Measurements from ENCODE around the gene PCDHGB7.
"Not testable (repeated sequence)": the region's sequence is repeated elsewhere in the genome, so short reads cannot be mapped to it uniquely, and the experiment has no call there.

The PCDHGB7 gene

GRCh38 chr5:141417494-141418172 lies at the start of gene PCDHGB7:
PCDHGB7 (plus strand) TSS chr5:141417677; CDS start chr5:141417860, 183 bp downstream.
- peak; percentile 40 for DNase-seq

- DNase-seq = peak; percentile 48
These were observed 47.3 kb upstream of the PCDHGB7 start, which contains the start of gene PCDHGB3 for GRCh38 chr5:141369994-141370848. PCDHGB3 (plus strand) TSS chr5:141370242; CDS start chr5:141370395, 153 bp downstream.

GRCh38 chr5:141371572-141372475 lies 45.7 kb upstream of the PCDHGB7 start:
- DNase-seq = no peak

- DNase-seq = peak; percentile 13
These were observed 43.7 kb upstream of the PCDHGB7 start, which contains the start of gene PCDHGA6 for GRCh38 chr5:141373673-141374317. PCDHGA6 (plus strand) TSS chr5:141373891; CDS start chr5:141374084, 193 bp downstream.

- DNase-seq = no peak
These were observed 42.9 kb upstream of the PCDHGB7 start for GRCh38 chr5:141374627-141375026.

GRCh38 chr5:141375444-141376155 lies 41.9 kb upstream of the PCDHGB7 start:
- DNase-seq = not testable (repeated sequence)

- no peak for DNase-seq
These were observed 34.8 kb upstream of the PCDHGB7 start, which contains the start of gene PCDHGA7 for GRCh38 chr5:141382469-141383294. PCDHGA7 (plus strand) TSS chr5:141382742; CDS start chr5:141382900, 158 bp downstream.

GRCh38 chr5:141383345-141383744 lies 34.1 kb upstream of the PCDHGB7 start:
- no peak for DNase-seq

- DNase-seq = no peak
These were observed 32.8 kb upstream of the PCDHGB7 start for GRCh38 chr5:141384471-141385267.

GRCh38 chr5:141387557-141388311 lies 29.7 kb upstream of the PCDHGB7 start, which contains the start of gene PCDHGB4:
PCDHGB4 (plus strand) TSS chr5:141387698; CDS start chr5:141387885, 187 bp downstream.
- DNase-seq = peak; percentile 23

- DNase-seq = no peak
These were observed 28.8 kb upstream of the PCDHGB7 start for GRCh38 chr5:141388661-141389060.

- no peak for DNase-seq
These were observed 28.1 kb upstream of the PCDHGB7 start for GRCh38 chr5:141389153-141390042.

- no peak for DNase-seq
These were observed 24.9 kb upstream of the PCDHGB7 start, which contains the start of gene PCDHGA8 for GRCh38 chr5:141392429-141393198. PCDHGA8 (plus strand) TSS chr5:141392633; CDS start chr5:141392814, 181 bp downstream.

- no peak for DNase-seq
These were observed 24.2 kb upstream of the PCDHGB7 start for GRCh38 chr5:141393267-141393666.

- DNase-seq = not testable (repeated sequence)
These were observed 22.9 kb upstream of the PCDHGB7 start for GRCh38 chr5:141394401-141395187.
